Erythroblast (primary cell): ENCODE measurements around the gene GABRG2.

Experiments
- GATA1 ChIP-seq: IDR thresholded peaks from 2 replicates; pipeline ENCODE4 v1.6.1; 2011; ENCODE audit warnings: low read depth, mild to moderate bottlenecking, control low read depth, low read length, moderate library complexity
- POLR2A ChIP-seq: IDR thresholded peaks from 2 replicates; pipeline ENCODE4 v1.6.1; 2011; ENCODE audit warnings: mild to moderate bottlenecking, low read length

GRCh38 chr5:162052676-162053075, 14.9 kb upstream of the GABRG2 start:
- no peak for TF ChIP-seq POLR2A
- TF ChIP-seq GATA1 = no peak
